Liver (tissue), 9 donors: Measurements from ENCODE around the gene ZFP36. TPM values are rescaled to one million over a fixed set of nuclear protein-coding genes. Genes with fewer than 3 reads are reported as not detected.

Experiments
- DNase-seq: peaks from one replicate; pipeline ENCODE4 v3.0.0-alpha.2; 2017; ENCODE audit warnings: low spot score
- H3K27ac ChIP-seq, 2 donors: one replicate each; pipeline ENCODE4 v1.7.0; 2013; ENCODE audit warnings: inconsistent platforms in 2 of 2, low read length in 2 of 2, control low read depth in 1 of 2, low read depth in 1 of 2, mild to moderate bottlenecking in 1 of 2
- H3K27me3 ChIP-seq, 4 donors: one replicate each; pipeline versions ENCODE4 v1.6.1 to v1.7.0; 2013; ENCODE audit warnings: low read length in 3 of 4, inconsistent platforms in 1 of 4, mild to moderate bottlenecking in 1 of 4, moderate library complexity in 1 of 4; ENCODE audit not compliant: control insufficient read depth in 4 of 4, insufficient read depth in 4 of 4
- H3K36me3 ChIP-seq, 4 donors: one replicate each; pipeline versions ENCODE4 v1.6.1 to v1.7.0; 2013; ENCODE audit warnings: low read length in 3 of 4, mild to moderate bottlenecking in 3 of 4, low read depth in 1 of 4, moderate library complexity in 1 of 4; ENCODE audit not compliant: control insufficient read depth in 4 of 4, insufficient read depth in 3 of 4
- H3K4me1 ChIP-seq, 4 donors: one replicate each; pipeline versions ENCODE4 v1.6.1 to v1.7.0; 2013; ENCODE audit warnings: low read length in 3 of 4, mild to moderate bottlenecking in 3 of 4, moderate library complexity in 1 of 4; ENCODE audit not compliant: control insufficient read depth in 4 of 4, insufficient read depth in 4 of 4
- H3K4me3 ChIP-seq, 3 donors: one replicate each; pipeline versions ENCODE4 v1.6.1 to v1.7.0; 2013; ENCODE audit warnings: low read length in 3 of 3, control low read depth in 1 of 3, low read depth in 1 of 3, mild to moderate bottlenecking in 1 of 3
- H3K9ac ChIP-seq, 2 donors: one replicate each; pipeline ENCODE4 v1.7.0; 2013; ENCODE audit warnings: low read length in 2 of 2, mild to moderate bottlenecking in 2 of 2, moderate library complexity in 2 of 2, control low read depth in 1 of 2, low read depth in 1 of 2
- H3K9me3 ChIP-seq, 4 donors: one replicate each; pipeline versions ENCODE4 v1.6.1 to v1.7.0; 2013; ENCODE audit warnings: low read length in 3 of 4; ENCODE audit not compliant: control insufficient read depth in 4 of 4
- ATF3 ChIP-seq: IDR thresholded peaks from 2 replicates; pipeline ENCODE4 v1.6.1; 2016; ENCODE audit warnings: antibody characterized with exemption
- CTCF ChIP-seq: fragments of 150-350 bp; IDR thresholded peaks from 2 replicates; pipeline ENCODE4 v1.5.1; 2017; ENCODE audit warnings: improper control_type of control experiment, low read depth, low read length; ENCODE audit not compliant: missing input control
- EGR1 ChIP-seq, 2 donors: IDR thresholded peaks; 2 replicates each; pipeline ENCODE4 v1.6.1; 2016 to 2018; ENCODE audit warnings: antibody characterized with exemption in 2 of 2, low read depth in 2 of 2
- FOXA1 ChIP-seq: IDR thresholded peaks from 2 replicates; pipeline ENCODE4 v1.6.1; 2016; ENCODE audit warnings: antibody characterized with exemption
- GABPA ChIP-seq, 2 donors: IDR thresholded peaks in 1 of 2; conservative IDR thresholded peaks in 1 of 2; 2 replicates each; pipeline ENCODE4 v1.6.1; 2016; ENCODE audit warnings: antibody characterized with exemption in 2 of 2, mild to moderate bottlenecking in 1 of 2, moderate library complexity in 1 of 2
- HNF4A ChIP-seq, 2 donors: conservative IDR thresholded peaks; 2 replicates each; pipeline ENCODE4 v1.6.1; 2016; ENCODE audit warnings: antibody characterized with exemption in 2 of 2, mild to moderate bottlenecking in 2 of 2
- HNF4G ChIP-seq: IDR thresholded peaks from 2 replicates; pipeline ENCODE4 v1.6.1; 2016; ENCODE audit warnings: antibody characterized with exemption
- JUND ChIP-seq, 2 donors: IDR thresholded peaks; 2 replicates each; pipeline ENCODE4 v1.6.1; 2016; ENCODE audit warnings: antibody characterized with exemption in 2 of 2
- MAX ChIP-seq: IDR thresholded peaks from 2 replicates; pipeline ENCODE4 v1.6.1; 2016; ENCODE audit warnings: antibody characterized with exemption
- NR2F2 ChIP-seq: IDR thresholded peaks from 2 replicates; pipeline ENCODE4 v1.6.1; 2016; ENCODE audit warnings: antibody characterized with exemption
- RAD21 ChIP-seq, 2 donors: IDR thresholded peaks; 2 replicates each; pipeline ENCODE4 v1.6.1; 2016; ENCODE audit warnings: antibody characterized with exemption in 2 of 2, mild to moderate bottlenecking in 2 of 2
- REST ChIP-seq: IDR thresholded peaks from 2 replicates; pipeline ENCODE4 v1.6.1; 2016; ENCODE audit warnings: antibody characterized with exemption, mild to moderate bottlenecking
- RXRA ChIP-seq, 2 donors: IDR thresholded peaks; 2 replicates each; pipeline ENCODE4 v1.6.1; 2017 to 2018; ENCODE audit warnings: antibody characterized with exemption in 2 of 2, mild to moderate bottlenecking in 1 of 2
- SP1 ChIP-seq: IDR thresholded peaks from 2 replicates; pipeline ENCODE4 v1.6.1; 2018; ENCODE audit warnings: antibody characterized with exemption, mild to moderate bottlenecking
- YY1 ChIP-seq: IDR thresholded peaks from 2 replicates; pipeline ENCODE4 v1.6.1; 2016; ENCODE audit warnings: antibody characterized with exemption, mild to moderate bottlenecking
- ZBTB33 ChIP-seq: IDR thresholded peaks from 2 replicates; pipeline ENCODE4 v1.6.1; 2016; ENCODE audit warnings: antibody characterized with exemption
- WGBS: extraction: QIAGEN DNeasy Blood & Tissue Kit; methylation state at CpG from one replicate; pipeline ENCODE4 v1.1.7; 2013; 5-methylcytosine and 5-hydroxymethylcytosine counted together
- polyA plus RNA-seq, 2 donors: library from polyadenylated mRNA; stranded (reverse) in 1 of 2; unstranded in 1 of 2; fragments of 200-250 nt in 1 of 2; fragments of >200 nt in 1 of 2; fragmentation: Nextera tagmentation in 1 of 2; extraction: Ambion mirVana in 1 of 2; gene quantifications; one replicate each; pipeline versions ENCODE4 v1.2.1 to v1.2.3, GENCODE V29; 2013 to 2015
- total RNA-seq, 2 donors: library from RNA; depleted of rRNA; stranded (reverse); fragments of >200 nt; gene quantifications; one replicate each; pipeline ENCODE4 v1.2.3, GENCODE V29; 2014
- donor health status: healthy.
- donor health status: healthy.
- donor health status: healthy.
- donor health status: healthy.
- donor health status: healthy.

The ZFP36 gene
- total and polyA plus RNA-seq, 4 donors = 3.6 to 91.9 (median 35.5) TPM

GRCh38 chr19:39372047-39372802 lies 34.4 kb upstream of the ZFP36 start:
- no peak for DNase-seq
- 60% methylated on average over 8 of the region's 8 CpGs for WGBS
- Histone ChIP-seq H3K27ac (peak overlapping the region; percentile 71 to 86), H3K9ac (no peak overlapping the region), H3K4me1 (peaks cover 11 to 45% (median 42%) of the 10 kb centered on the region in 4 donors), H3K9me3 (no peaks in the 10 kb centered on the region), H3K4me3 (no peak overlapping the region), H3K36me3 (peaks cover 4 to 38% (median 24%) of the 10 kb centered on the region in 4 donors), H3K27me3 (no peaks in the 10 kb centered on the region)
- no peak for TF ChIP-seq JUND (IDR thresholded peaks at IDR 0.05)
- no peak for TF ChIP-seq ATF3
- no peak for TF ChIP-seq REST
- peak; percentile 87 for TF ChIP-seq NR2F2
- no peak for TF ChIP-seq YY1
- TF ChIP-seq CTCF = no peak
- TF ChIP-seq HNF4G = no peak
- TF ChIP-seq EGR1 (IDR thresholded peaks at IDR 0.05; ENCODE audit: low read depth in 2 of 2) = no peak
- TF ChIP-seq GABPA (IDR thresholded peaks at IDR 0.05 in 1 of 2, conservative IDR thresholded peaks at IDR 0.05 in 1 of 2) = peak; percentile 18 to 37
- peak in 1 of 2 donors; percentile 20 for TF ChIP-seq RAD21 (IDR thresholded peaks at IDR 0.05)
- TF ChIP-seq RXRA (IDR thresholded peaks at IDR 0.05) = peak; percentile 8 to 42
- TF ChIP-seq ZBTB33 = no peak
- no peak for TF ChIP-seq HNF4A (conservative IDR thresholded peaks at IDR 0.05)
- no peak for TF ChIP-seq MAX

GRCh38 chr19:39372941-39373340 lies 33.7 kb upstream of the ZFP36 start:
- Histone ChIP-seq H3K9me3 (no peaks in the 10 kb centered on the region), H3K4me1 (peaks cover 13 to 51% (median 49%) of the 10 kb centered on the region in 4 donors), H3K4me3 (no peak overlapping the region), H3K9ac (no peak overlapping the region), H3K27ac (peak overlapping the region; percentile 71 to 86), H3K36me3 (peaks cover 7 to 38% (median 24%) of the 10 kb centered on the region in 4 donors), H3K27me3 (no peaks in the 10 kb centered on the region)
- 67% methylated on average over 2 of the region's 2 CpGs for WGBS
- no peak for DNase-seq
- TF ChIP-seq FOXA1 (no peak), HNF4A (conservative IDR thresholded peaks at IDR 0.05) (no peak), RXRA (IDR thresholded peaks at IDR 0.05) (no peak), ATF3 (no peak), EGR1 (IDR thresholded peaks at IDR 0.05; ENCODE audit: low read depth in 2 of 2) (no peak), NR2F2 (no peak), SP1 (no peak), MAX (no peak), CTCF (no peak), GABPA (IDR thresholded peaks at IDR 0.05 in 1 of 2, conservative IDR thresholded peaks at IDR 0.05 in 1 of 2) (no peak)
